PFSK-1 (cell line): ENCODE data around the gene CTRL.

Experiments used
- FOXP2 ChIP-seq: optimal IDR thresholded peaks from 2 replicates; pipeline ENCODE3; 2011; ENCODE audit warnings: borderline replicate concordance, control low read depth, inconsistent platforms; ENCODE audit not compliant: insufficient read depth; ENCODE audit errors: extremely low read length, extremely low read depth
- POLR2AphosphoS5 ChIP-seq: IDR thresholded peaks from 2 replicates; pipeline ENCODE4 v1.6.1; 2012; ENCODE audit warnings: low read depth, mild to moderate bottlenecking, control low read depth, low read length, moderate library complexity
- SIN3A ChIP-seq: IDR thresholded peaks from 2 replicates; pipeline ENCODE4 v1.6.1; 2012; ENCODE audit warnings: mild to moderate bottlenecking, low read length, moderate library complexity, borderline replicate concordance; ENCODE audit not compliant: insufficient read depth
- TAF1 ChIP-seq: IDR thresholded peaks from 2 replicates; pipeline ENCODE4 v1.6.1; 2012; ENCODE audit warnings: low read length, control low read depth, borderline replicate concordance; ENCODE audit not compliant: insufficient read depth
- TF ChIP-seq, protein P1 (sequence below), 2 experiments: IDR thresholded peaks; 2 replicates each; pipeline versions ENCODE4 v1.6.1 to v1.8.0; 2011 to 2012; ENCODE audit warnings: low read depth in 2 of 2, low read length in 2 of 2, control low read depth in 1 of 2, inconsistent platforms in 1 of 2, mild to moderate bottlenecking in 1 of 2, moderate library complexity in 1 of 2; ENCODE audit not compliant: insufficient read depth in 1 of 2

Gene CTRL

DNA sequence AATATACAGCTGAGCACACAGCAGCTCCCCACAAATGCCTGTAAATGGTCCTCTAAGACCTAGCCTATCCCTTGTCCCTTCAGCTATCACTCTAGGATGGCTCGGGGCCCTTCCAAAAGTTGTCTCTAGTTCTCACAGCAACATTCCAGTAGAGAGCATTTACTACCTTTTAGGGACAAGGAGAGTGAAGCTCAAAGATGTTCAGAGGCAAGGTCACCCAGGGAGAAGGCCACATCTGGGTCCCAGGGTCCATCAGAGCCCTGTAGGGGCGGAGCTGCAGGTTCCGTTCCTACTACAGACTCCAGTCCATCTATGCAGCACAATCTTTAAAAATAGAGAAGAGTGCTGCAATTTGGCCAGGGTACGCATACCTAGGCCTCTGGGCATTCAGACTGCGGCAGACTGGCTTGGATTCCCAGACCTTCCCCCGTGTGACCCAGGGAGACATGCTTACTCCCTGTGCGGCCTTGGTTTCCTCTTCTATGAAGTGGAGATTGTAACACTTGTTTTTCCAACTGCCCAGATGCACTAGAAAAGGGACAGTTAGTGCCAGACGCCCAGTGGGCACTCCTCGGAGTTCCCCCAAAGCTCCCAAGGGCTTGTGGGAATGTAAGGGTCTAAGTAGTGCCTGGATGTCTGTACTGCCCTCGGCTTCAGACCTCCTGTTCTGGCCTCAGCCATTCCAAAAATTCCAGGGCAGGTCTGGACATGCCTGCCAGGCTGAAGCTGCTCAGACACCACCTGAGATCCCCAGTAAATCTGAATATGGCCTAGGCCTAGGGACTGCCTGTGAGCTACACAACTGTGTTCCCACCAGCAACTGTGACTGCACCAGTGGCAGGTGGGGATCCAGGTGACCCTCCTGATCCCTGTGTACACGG is 34.2 kb upstream of the CTRL start:
- TF ChIP-seq, protein P1, sequence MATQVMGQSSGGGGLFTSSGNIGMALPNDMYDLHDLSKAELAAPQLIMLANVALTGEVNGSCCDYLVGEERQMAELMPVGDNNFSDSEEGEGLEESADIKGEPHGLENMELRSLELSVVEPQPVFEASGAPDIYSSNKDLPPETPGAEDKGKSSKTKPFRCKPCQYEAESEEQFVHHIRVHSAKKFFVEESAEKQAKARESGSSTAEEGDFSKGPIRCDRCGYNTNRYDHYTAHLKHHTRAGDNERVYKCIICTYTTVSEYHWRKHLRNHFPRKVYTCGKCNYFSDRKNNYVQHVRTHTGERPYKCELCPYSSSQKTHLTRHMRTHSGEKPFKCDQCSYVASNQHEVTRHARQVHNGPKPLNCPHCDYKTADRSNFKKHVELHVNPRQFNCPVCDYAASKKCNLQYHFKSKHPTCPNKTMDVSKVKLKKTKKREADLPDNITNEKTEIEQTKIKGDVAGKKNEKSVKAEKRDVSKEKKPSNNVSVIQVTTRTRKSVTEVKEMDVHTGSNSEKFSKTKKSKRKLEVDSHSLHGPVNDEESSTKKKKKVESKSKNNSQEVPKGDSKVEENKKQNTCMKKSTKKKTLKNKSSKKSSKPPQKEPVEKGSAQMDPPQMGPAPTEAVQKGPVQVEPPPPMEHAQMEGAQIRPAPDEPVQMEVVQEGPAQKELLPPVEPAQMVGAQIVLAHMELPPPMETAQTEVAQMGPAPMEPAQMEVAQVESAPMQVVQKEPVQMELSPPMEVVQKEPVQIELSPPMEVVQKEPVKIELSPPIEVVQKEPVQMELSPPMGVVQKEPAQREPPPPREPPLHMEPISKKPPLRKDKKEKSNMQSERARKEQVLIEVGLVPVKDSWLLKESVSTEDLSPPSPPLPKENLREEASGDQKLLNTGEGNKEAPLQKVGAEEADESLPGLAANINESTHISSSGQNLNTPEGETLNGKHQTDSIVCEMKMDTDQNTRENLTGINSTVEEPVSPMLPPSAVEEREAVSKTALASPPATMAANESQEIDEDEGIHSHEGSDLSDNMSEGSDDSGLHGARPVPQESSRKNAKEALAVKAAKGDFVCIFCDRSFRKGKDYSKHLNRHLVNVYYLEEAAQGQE (IDR thresholded peaks at IDR 0.05; ENCODE audit: insufficient read depth in 1 of 2, low read depth in 2 of 2, low read length in 2 of 2): no peak
- TF ChIP-seq TAF1 (no peak), FOXP2 (no peak), POLR2AphosphoS5 (no peak), SIN3A (no peak)

DNA sequence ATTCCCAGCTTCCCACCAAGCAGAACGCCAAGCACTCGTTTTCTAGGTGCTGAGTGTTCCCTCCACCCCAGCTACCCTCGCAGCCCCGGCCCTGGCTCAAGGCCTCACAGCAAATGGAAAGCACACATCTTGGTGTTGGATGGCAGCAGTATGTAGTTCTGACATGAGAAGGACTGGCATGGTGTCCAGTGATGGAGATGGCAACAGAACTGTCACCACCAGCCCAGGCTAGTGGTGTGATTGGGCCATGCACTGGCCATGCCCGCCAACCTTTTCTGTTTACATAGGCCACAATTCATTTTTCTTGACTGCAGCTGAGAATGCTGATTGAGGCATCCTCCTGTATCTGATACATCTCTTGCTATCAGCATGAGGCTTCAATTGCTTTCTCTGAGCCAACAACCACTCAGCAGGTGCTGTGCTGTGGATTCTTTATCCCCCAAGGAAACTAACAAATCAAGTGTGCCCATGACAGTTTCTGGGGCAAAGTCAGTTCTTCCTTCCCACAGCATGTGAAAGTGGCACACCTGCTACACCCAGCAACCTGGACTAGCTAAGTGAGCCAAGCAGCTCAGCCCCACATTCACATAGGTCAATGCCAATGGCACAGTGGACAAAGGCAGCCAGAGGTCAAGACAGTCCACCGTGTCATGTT is 32.9 kb upstream of the CTRL start:
- TF ChIP-seq POLR2AphosphoS5: no peak
- no peak for TF ChIP-seq SIN3A

DNA sequence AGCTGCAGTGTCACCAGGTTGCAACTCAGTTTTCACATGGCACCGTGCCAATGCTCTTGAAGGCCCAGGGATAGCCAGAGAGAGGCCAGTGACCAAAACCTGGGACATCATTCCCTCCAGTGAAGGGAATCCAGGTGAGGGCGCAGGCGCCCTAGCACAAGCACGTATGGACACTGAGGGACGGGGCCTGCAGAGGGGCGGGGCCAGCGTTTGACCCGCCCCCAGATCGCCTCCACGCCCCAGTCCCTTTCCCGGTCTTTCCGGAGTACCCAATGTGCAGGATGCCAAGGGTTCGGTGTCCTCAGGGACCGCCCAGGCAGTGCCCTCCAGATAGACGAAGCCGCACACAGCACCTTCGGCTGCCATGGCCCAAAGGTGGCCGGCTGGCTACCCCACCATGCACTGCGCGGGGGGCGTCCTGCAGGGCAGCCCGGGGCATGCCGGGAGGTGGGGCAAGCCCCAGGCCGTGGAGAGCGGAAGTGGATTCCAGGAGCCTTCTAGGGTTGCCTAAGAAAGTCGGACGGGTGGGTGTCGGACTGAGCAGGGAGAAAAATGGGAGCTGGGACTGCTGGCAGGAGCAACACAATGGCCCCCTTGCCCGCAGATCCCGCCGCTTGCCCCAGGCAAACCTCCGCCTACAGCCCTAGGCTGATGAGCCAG is 32.1 kb upstream of the CTRL start:
- TF ChIP-seq, protein P1 (IDR thresholded peaks at IDR 0.05; ENCODE audit: insufficient read depth in 1 of 2, low read depth in 2 of 2, low read length in 2 of 2): no peak
- TF ChIP-seq TAF1: no peak
- TF ChIP-seq SIN3A: no peak
- no peak for TF ChIP-seq POLR2AphosphoS5

DNA sequence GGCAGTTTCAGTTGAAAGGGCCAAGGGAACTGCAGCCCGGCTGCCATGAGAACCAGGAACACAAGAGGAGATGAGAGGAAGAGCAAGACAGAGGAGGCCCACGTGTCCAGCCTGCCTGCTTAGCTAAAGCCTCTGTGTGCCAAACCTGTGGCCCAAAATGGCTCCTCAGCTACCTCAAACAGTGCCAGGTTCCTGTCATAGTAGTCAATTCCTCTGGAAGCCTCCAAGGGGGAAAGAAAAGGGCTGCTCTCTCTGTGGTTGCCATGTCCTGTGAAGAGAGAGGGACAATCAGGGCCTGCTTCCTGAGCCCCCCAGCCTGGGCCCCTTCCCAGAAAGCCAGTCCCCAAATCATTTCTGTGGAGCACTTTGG is 31.6 kb upstream of the CTRL start:
- TF ChIP-seq TAF1: no peak
- TF ChIP-seq, protein P1 (IDR thresholded peaks at IDR 0.05; ENCODE audit: insufficient read depth in 1 of 2, low read depth in 2 of 2, low read length in 2 of 2): no peak
- no peak for TF ChIP-seq FOXP2
- TF ChIP-seq POLR2AphosphoS5: no peak
- no peak for TF ChIP-seq SIN3A

DNA sequence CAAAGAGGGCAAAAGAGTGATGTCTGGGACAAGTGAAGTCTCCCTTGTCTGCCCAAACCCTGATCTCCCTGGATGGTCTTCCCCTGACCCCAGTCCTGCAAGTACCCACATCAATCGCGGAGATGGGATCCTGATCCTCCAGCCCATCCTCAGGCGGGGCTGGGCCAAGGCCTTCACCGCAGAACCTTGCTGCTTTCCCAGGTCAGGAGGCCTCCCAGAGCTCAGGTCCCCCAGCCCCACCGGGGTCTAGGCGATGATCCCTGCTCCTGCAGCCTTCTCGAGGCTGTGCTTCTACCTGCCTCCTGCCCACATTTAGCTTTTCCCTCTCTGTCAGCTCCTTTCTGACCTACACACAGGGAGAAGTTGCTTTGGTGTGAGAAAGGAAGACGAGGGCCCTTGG is 30.5 kb upstream of the CTRL start:
- no peak for TF ChIP-seq SIN3A
- no peak for TF ChIP-seq TAF1
- TF ChIP-seq, protein P1 (IDR thresholded peaks at IDR 0.05; ENCODE audit: insufficient read depth in 1 of 2, low read depth in 2 of 2, low read length in 2 of 2): no peak
- TF ChIP-seq POLR2AphosphoS5: no peak
